HCT116 (cell line): ENCODE data around the gene PLAAT2. TPM values are rescaled to one million over a fixed set of nuclear protein-coding genes. Genes with fewer than 3 reads are reported as not detected.

ENCODE experiments used
- ATAC-seq: fragments of 200-7000 bp; cut with Tn5 transposase; 2 replicates; pipeline ENCODE4 v1.9.1; 2020; ENCODE audit warnings: mild to moderate bottlenecking, moderate library complexity
- BruUV-seq: library from RNA; stranded (reverse); fragments of 400-500 nt; replicated peaks from 2 replicates; lab custom pipeline; 2021; lab: Mats Ljungman, UMichigan
- CTCF ChIA-PET: fragments of 300-600 bp; sonication (Branson Sonifier 250); formaldehyde crosslinking; loops from one replicate; lab custom pipeline; 2021; ENCODE audit warnings: antibody characterized with exemption; lab: Charles Lee
- POLR2A ChIA-PET: fragments of 300-600, 350-600 bp; sonication (Branson Sonifier 250); formaldehyde crosslinking; loops from one replicate; lab custom pipeline; 2021; ENCODE audit warnings: antibody characterized with exemption; lab: Charles Lee
- RAD21 ChIA-PET, 2 experiments: fragments of 300-600 bp; sonication (Branson Sonifier 250); formaldehyde crosslinking; loops; one replicate each; lab custom pipeline; 2023; ENCODE audit warnings: low total read pairs in 2 of 2; ENCODE audit not compliant: uncharacterized antibody in 2 of 2, unreplicated experiment in 2 of 2, low non-redundant PET in 1 of 2; lab: Charles Lee
- DNase-seq: peaks from one replicate; pipeline ENCODE4 v3.0.0-alpha.2; 2010; ENCODE audit warnings: low read depth, low spot score
- H2AFZ ChIP-seq: fragments of 200-600 bp; shearing (Covaris generic), sonication (generic); 2 replicates; pipeline ENCODE4 v1.6.1; 2017; ENCODE audit warnings: low read depth, mixed run types, mixed read lengths, antibody characterized with exemption, low read length; ENCODE audit not compliant: poor library complexity, severe bottlenecking
- H3K27ac ChIP-seq: 2 replicates; pipeline ENCODE4 v1.5.1; 2012; ENCODE audit warnings: low read depth, low read length
- H3K27me3 ChIP-seq: fragments of 200-600 bp; sonication (generic); 2 replicates; pipeline ENCODE4 v1.6.1; 2016; ENCODE audit warnings: mixed run types, low read length, mixed read lengths; ENCODE audit not compliant: insufficient read depth
- H3K36me3 ChIP-seq, 2 experiments: fragments of 200-500 bp in 1 of 2; fragments of 200-600 bp in 1 of 2; sonication (Bioruptor generic) in 1 of 2; sonication (generic) in 1 of 2; 2 replicates each; pipeline versions ENCODE4 v1.5.1 to v1.6.1; 2014 to 2016; ENCODE audit warnings: low read length in 2 of 2, inconsistent platforms in 1 of 2, mixed read lengths in 1 of 2, mixed run types in 1 of 2; ENCODE audit not compliant: insufficient read depth in 2 of 2, control insufficient read depth in 1 of 2
- H3K4me1 ChIP-seq, 2 experiments: fragments of 200-600 bp in 1 of 2; sonication (generic) in 1 of 2; 2 replicates each; pipeline versions ENCODE4 v1.5.1 to v1.6.1; 2012 to 2017; ENCODE audit warnings: low read length in 2 of 2, inconsistent platforms in 1 of 2, mild to moderate bottlenecking in 1 of 2, mixed read lengths in 1 of 2, mixed run types in 1 of 2, moderate library complexity in 1 of 2; ENCODE audit not compliant: insufficient read depth in 2 of 2, control insufficient read depth in 1 of 2
- H3K4me2 ChIP-seq: fragments of 200-600 bp; sonication (generic); 2 replicates; pipeline ENCODE4 v1.6.1; 2017; ENCODE audit warnings: mixed run types, low read length, mixed read lengths
- H3K4me3 ChIP-seq, 2 experiments: fragments of 200-600 bp in 1 of 2; sonication (generic) in 1 of 2; replicated peaks in 1 of 2; 2 replicates each; pipeline ENCODE4 v1.5.1; 2011 to 2016; ENCODE audit warnings: low read length in 2 of 2, control low read depth in 1 of 2, low read depth in 1 of 2, mild to moderate bottlenecking in 1 of 2, mixed read lengths in 1 of 2, mixed run types in 1 of 2
- H3K79me2 ChIP-seq: fragments of 200-600 bp; sonication (generic); 2 replicates; pipeline ENCODE4 v1.6.1; 2017; ENCODE audit warnings: mild to moderate bottlenecking, mixed run types, low read length, moderate library complexity, mixed read lengths; ENCODE audit not compliant: insufficient read depth
- H3K9ac ChIP-seq: fragments of 200-600 bp; sonication (generic); 2 replicates; pipeline ENCODE4 v1.6.1; 2016; ENCODE audit warnings: low read length, mixed read lengths
- H3K9me2 ChIP-seq: fragments of 200-600 bp; sonication (generic), shearing (Covaris generic); 2 replicates; pipeline ENCODE4 v1.6.1; 2017; ENCODE audit warnings: mixed run types, mild to moderate bottlenecking, moderate library complexity; ENCODE audit not compliant: insufficient read depth
- H3K9me3 ChIP-seq, 2 experiments: fragments of 200-500 bp in 1 of 2; fragments of 200-600 bp in 1 of 2; sonication (Bioruptor generic) in 1 of 2; sonication (generic) in 1 of 2; 2 replicates each; pipeline ENCODE4 v1.6.1; 2014 to 2017; ENCODE audit warnings: low read length in 2 of 2, mixed read lengths in 2 of 2, inconsistent platforms in 1 of 2, low read depth in 1 of 2, mild to moderate bottlenecking in 1 of 2, mixed run types in 1 of 2, moderate library complexity in 1 of 2; ENCODE audit not compliant: control insufficient read depth in 1 of 2, insufficient read depth in 1 of 2
- H4K20me1 ChIP-seq: fragments of 200-600 bp; sonication (generic), shearing (Covaris generic); 2 replicates; pipeline ENCODE4 v1.6.1; 2017; ENCODE audit warnings: mixed run types, mild to moderate bottlenecking, moderate library complexity; ENCODE audit not compliant: insufficient read depth
- RAD21 ChIP-seq: IDR thresholded peaks from 2 replicates; pipeline ENCODE4 v1.6.1; 2012; ENCODE audit warnings: low read depth, mild to moderate bottlenecking
- SRF ChIP-seq: IDR thresholded peaks from 2 replicates; pipeline ENCODE4 v1.6.1; 2012; ENCODE audit warnings: low read depth
- intact Hi-C: fragments of 100-400 bp; cut with micrococcal nuclease; formaldehyde crosslinking; loops from 2 replicates; pipeline ENCODE4 v1.10.0; 2022
- total RNA-seq: library from RNA; stranded (reverse); gene quantifications from one replicate; pipeline ENCODE4 v1.2.1, GENCODE V29; 2021; ENCODE audit not compliant: unreplicated experiment
- TF ChIP-seq, protein P1 (sequence below), 3 experiments: fragments of 200-600 bp in 1 of 3; sonication (generic) in 1 of 3; IDR thresholded peaks in 2 of 3; conservative IDR thresholded peaks in 1 of 3; 2 replicates each; pipeline ENCODE4 v1.5.1; 2012 to 2017; ENCODE audit warnings: low read depth in 2 of 3, low read length in 2 of 3, antibody characterized with exemption in 1 of 3, borderline replicate concordance in 1 of 3, control low read depth in 1 of 3, mild to moderate bottlenecking in 1 of 3, mixed read lengths in 1 of 3, mixed run types in 1 of 3, moderate library complexity in 1 of 3; ENCODE audit not compliant: insufficient read depth in 1 of 3

Gene PLAAT2
- total RNA-seq, 1 experiment from 2014 or later = not detected

DNA sequence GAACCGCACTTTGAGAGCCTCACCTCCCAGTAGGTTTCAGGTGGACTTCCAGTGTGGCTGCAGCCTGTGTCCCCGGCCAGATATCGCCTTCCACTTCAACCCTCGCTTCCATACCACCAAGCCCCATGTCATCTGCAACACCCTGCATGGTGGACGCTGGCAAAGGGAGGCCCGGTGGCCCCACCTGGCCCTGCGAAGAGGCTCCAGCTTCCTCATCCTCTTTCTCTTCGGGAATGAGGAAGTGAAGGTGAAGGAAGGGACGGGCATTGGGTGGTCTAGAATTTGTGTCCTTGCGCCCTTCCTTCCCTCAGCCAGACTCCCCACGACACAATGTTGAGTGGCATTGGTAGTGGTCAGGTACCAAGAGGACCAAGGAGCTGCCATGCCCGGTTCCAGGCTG is 54.4 kb downstream of the PLAAT2 start:
- Histone ChIP-seq H3K4me3 (no peak overlapping the region), H4K20me1 (no peaks in the 10 kb centered on the region), H3K27me3 (no peaks in the 10 kb centered on the region), H3K36me3 (no peaks in the 10 kb centered on the region), H2AFZ (no peak overlapping the region), H3K9me2 (no peaks in the 10 kb centered on the region), H3K9me3 (no peaks in the 10 kb centered on the region), H3K4me2 (no peak overlapping the region), H3K4me1 (no peaks in the 10 kb centered on the region), H3K9ac (no peak overlapping the region), H3K79me2 (no peaks in the 10 kb centered on the region), H3K27ac (no peak overlapping the region)
- ChIA-PET CTCF (interaction anchor here (1.7 to 2.2 kb wide), 2 partner anchors 27 to 30 kb away, joined by 5 to 16 read pairs; no protein-coding TSS in a partner anchor), RAD21 (interaction anchor here in 1 of 2 experiments (1.0 kb wide), 1 partner anchor 29 kb away, joined by 3 read pairs; no protein-coding TSS in a partner anchor), POLR2A (no interaction called here)
- ATAC-seq (no peak), DNase-seq (no peak)
- intact Hi-C loops = loop anchor here (10.0 kb wide), 1 partner anchor 1206 kb away; no protein-coding TSS in a partner anchor
- no TSS peak for BruUV-seq
- TF ChIP-seq, protein P1, sequence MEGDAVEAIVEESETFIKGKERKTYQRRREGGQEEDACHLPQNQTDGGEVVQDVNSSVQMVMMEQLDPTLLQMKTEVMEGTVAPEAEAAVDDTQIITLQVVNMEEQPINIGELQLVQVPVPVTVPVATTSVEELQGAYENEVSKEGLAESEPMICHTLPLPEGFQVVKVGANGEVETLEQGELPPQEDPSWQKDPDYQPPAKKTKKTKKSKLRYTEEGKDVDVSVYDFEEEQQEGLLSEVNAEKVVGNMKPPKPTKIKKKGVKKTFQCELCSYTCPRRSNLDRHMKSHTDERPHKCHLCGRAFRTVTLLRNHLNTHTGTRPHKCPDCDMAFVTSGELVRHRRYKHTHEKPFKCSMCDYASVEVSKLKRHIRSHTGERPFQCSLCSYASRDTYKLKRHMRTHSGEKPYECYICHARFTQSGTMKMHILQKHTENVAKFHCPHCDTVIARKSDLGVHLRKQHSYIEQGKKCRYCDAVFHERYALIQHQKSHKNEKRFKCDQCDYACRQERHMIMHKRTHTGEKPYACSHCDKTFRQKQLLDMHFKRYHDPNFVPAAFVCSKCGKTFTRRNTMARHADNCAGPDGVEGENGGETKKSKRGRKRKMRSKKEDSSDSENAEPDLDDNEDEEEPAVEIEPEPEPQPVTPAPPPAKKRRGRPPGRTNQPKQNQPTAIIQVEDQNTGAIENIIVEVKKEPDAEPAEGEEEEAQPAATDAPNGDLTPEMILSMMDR (IDR thresholded peaks at IDR 0.05 in 2 of 3, conservative IDR thresholded peaks at IDR 0.05 in 1 of 3; ENCODE audit: borderline replicate concordance in 1 of 3, insufficient read depth in 1 of 3, low read depth in 2 of 3, low read length in 2 of 3) = no peak

DNA sequence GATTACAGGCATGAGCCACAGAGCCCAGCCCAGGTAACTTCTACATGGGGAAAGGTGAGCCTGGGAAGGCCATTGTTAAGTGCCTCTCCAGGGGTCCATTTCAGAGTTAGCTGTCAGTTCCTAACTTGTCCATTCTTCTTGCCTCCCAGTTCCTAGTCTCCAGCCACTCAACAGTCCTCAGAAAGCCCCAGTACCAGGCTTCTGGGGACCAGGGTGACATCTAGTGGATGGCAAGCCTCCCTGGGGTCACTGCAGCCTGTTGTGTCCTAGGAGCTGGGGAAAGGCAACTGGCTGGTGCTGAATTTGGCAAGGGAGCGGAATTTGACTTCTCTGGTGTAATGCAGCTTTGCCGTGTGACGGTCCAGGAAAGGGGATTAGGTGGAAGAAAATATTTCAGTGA is 55.2 kb downstream of the PLAAT2 start:
- H2AFZ ChIP-seq = no peak overlapping the region
- H3K9me2 ChIP-seq = no peaks in the 10 kb centered on the region
- no TSS peak for BruUV-seq
- no peak for TF ChIP-seq SRF
- TF ChIP-seq, protein P1 (IDR thresholded peaks at IDR 0.05 in 2 of 3, conservative IDR thresholded peaks at IDR 0.05 in 1 of 3; ENCODE audit: borderline replicate concordance in 1 of 3, insufficient read depth in 1 of 3, low read depth in 2 of 3, low read length in 2 of 3) = peak; percentile 46 to 68 (median 56); a peak in 5 of 6 replicates
- TF ChIP-seq RAD21 = peak; percentile 66
- no peak overlapping the region for H3K4me2 ChIP-seq
- no peaks in the 10 kb centered on the region for H4K20me1 ChIP-seq
- ChIA-PET RAD21 (interaction anchor here in 1 of 2 experiments (1.0 kb wide), 1 partner anchor 29 kb away, joined by 3 read pairs; no protein-coding TSS in a partner anchor), CTCF (interaction anchor here (1.3 to 2.2 kb wide), 3 partner anchors 26 to 473 kb away, joined by 3 to 16 read pairs (median 5); no protein-coding TSS in a partner anchor), POLR2A (no interaction called here)
- ATAC-seq (peak; percentile 98), DNase-seq (peak; percentile 28)
- no peak overlapping the region for H3K27ac ChIP-seq
- H3K9ac ChIP-seq = no peak overlapping the region
- no peaks in the 10 kb centered on the region for H3K4me1 ChIP-seq
- intact Hi-C loops = loop anchor here (10.0 kb wide), 1 partner anchor 1207 kb away; no protein-coding TSS in a partner anchor
- no peaks in the 10 kb centered on the region for H3K27me3 ChIP-seq
- H3K36me3 ChIP-seq = no peaks in the 10 kb centered on the region
- H3K9me3 ChIP-seq = no peaks in the 10 kb centered on the region
- H3K79me2 ChIP-seq = no peaks in the 10 kb centered on the region
- no peak overlapping the region for H3K4me3 ChIP-seq
